ENCODE data around the gene CCN6.

The CCN6 gene

DNA sequence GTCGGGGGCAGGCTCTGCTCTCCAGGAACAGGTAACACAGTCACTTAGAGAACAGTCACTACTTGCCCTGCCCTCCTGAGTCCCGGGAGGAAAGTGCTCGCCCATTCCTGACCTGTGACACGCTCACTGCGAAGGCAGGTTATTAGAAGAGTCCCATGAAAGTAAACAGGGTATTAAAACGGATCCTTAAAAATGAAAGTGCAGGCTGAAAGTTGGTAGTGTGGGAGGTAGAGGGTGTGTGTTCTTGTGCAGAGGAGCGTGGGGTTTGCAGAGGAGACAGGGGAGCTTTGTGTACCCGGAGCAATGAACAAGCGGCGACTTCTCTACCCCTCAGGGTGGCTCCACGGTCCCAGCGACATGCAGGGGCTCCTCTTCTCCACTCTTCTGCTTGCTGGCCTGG lies at the start of gene CCN6:
CCN6 (plus strand) TSS at position 104 of the 400 bp plus-strand sequence; CDS start at position 358, 254 bp downstream.
- DNase-seq: no peak

DNA sequence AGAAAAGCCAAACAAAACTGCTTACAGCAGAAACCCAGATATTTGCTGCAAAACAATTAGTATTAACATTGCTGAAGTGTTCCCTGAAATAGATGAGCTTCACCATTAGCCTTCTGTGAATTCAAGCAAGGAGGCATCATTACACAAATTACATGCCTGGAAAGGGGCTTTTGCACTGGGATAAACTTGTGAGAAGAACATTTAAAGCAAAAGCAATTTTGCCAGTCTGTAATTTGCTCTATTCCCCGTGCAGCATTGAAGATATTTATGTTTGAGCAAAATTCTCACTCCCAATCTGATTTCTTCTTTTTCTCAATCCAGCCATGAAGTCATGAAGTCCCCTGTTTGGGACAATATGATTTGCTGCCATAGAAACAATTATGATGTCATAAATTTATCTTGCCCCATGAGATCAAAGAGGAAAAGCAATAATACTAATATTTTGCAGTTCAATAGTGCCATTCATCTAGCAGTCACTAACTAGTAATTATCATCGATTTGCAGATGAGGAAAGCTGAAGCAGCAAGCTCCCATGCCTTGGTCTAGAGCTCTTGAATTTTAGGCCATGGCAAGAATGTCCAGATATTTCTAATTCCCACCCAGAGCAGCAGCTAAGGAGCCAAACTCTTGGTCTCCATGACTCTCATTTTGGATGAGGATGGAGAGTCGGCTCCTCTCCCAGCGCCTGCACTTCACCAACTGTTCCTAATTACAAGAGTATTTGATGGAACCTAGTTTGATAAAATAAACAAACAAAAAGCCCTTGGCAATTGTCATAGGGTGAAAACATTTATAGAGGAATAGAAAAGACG lies 49.5 kb upstream of the CCN6 start:
- no peak for DNase-seq

DNA sequence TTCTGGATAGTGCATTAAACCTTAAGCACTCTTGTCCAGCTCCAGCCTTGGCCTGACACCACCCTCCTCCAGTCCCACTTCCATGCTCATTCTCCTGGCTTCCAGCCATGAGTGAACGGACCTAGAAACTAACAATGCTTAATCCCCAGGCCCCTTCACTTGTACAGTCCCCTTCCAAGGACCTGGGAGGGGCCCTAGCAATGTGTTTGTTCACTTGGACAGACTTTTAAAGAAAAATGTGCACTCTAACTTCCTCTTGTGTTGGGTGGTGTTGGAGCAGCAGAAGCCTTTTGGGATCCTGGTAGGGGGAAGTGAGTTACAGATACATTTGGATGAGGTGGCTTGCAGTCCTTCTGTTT lies 48.9 kb upstream of the CCN6 start:
- DNase-seq: no peak

DNA sequence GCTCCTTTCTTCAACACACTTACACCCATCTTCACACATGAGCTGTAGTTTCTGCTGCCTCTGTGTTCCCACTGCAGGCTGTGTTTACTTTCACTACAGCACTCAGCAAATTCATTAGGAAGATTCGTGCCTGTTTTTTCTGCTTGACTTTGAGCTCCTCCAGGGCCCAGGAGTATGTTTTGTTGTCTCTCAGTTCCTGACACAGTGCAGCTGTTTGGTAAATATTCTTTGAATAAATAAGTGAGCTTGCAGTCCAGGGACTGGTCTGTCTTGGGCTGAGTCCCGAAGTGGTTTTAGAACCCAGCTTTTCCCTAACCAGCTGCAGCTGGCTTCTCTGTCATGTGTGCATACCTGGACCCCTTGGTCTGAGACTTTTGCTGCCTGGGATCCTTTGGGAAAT lies 46.6 kb upstream of the CCN6 start:
- no peak for DNase-seq

DNA sequence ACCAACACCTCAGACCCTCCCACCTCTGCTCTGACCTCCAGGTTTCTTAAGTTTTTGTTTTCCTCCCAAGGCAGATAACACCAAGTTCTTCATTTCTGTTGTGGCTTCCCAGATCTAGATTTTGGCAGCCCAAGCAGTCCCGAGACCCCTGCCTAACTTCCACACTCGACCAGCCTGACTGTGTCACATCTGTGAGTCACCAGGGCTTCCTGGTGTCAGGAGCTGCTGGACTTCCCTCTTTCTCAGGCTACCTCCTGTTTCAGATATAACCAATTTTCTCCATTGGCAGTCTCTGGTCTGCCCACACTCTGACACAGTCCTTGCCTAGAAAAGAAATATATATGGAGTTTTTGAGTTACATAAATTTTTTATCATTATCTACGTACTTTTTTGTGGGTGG lies 46.1 kb upstream of the CCN6 start:
- DNase-seq: no peak

DNA sequence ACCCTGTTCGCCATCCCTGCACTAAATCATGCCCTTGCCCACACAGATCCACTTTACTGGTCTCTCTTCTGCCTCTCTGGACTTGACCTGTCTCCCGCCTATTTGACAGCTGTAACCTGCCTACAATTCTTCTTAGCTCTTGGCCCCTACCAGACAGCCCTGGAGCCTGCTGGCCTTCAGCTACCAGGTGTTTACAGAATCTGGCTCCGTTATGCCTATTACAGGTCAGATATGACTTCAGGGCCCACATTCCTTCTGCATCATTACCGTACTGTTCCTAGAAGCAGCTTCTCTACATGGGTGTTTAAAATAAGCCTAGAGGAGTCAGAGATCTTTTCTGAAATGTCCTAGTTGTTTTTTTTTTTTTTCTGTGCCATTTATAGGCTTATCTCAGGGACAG lies 45.4 kb upstream of the CCN6 start:
- DNase-seq: no peak

DNA sequence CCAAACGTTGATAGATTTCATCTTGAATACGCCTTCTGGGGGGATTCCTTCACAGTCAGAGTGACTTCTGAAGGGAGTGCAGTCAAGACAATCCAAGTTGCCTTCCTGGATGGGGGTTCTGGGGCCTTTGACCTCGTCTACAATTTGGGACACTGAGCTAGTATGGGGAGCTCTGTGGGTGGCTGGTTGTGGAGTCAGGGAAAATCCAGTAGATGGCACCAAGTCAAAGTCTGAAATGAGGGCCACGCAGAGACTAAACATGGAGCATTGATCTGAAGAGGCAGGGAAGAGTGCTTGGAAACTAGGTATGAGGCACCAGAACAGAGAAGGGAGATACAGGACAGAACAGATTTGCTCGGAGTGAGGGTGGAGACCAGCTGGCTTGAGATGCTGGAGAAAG lies 43.6 kb upstream of the CCN6 start:
- DNase-seq: no peak

DNA sequence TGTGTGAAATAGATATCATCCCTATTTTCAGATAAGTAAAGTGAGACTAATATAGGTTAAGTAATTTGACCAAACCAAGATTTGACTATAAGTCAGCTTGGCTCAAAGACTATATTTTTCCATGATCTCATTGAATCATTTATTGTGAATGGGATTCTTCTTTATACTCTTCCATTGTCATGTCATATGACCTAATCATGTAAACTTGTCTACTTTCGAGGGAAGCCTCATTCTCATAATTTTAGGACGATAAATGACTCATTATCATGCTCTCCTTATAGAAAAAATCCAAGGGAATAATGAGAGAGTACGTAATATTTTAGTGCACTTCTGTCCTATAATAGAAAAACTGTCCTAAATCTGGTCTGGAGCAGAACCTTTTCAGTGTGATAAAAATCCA lies 40.9 kb upstream of the CCN6 start:
- DNase-seq: no peak

DNA sequence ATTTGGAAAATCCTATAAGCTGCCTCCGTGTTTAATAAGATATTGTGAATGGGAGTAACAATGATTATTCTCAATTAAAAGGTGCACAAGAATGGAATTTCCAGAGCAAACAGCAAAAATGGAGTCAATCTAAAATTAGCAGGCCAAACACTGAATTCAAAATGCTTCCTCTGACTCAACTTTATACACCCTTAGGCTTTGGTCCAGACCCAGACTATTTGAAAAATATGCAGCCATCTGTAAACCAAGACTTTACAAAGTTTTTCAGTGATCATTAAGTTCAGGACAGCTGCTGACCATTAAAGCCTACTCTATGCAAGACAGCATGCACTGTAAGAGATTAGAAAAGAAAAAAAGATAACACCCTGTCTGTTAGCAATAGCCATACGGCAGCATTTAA lies 39.4 kb upstream of the CCN6 start:
- DNase-seq: no peak

DNA sequence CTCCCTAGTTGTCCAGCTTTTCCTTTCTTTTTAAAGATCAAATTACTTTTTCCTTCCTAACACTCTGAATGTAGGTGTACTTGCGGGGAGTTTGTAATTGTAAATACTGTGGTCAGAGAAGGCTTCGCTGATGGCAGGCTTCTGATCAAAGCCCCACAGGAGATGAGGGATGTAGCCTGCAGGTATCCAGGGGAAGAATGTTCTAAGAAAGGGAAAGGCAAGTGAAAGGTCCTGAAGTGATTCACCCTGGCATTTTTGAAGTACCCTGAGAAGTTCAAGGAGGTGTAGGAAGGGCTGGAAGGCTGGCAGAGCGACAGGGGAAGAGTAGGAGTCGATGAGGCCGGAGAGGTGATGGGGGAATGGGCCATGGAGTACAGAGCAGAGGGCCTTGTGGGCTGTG lies 38.2 kb upstream of the CCN6 start:
- DNase-seq: no peak

DNA sequence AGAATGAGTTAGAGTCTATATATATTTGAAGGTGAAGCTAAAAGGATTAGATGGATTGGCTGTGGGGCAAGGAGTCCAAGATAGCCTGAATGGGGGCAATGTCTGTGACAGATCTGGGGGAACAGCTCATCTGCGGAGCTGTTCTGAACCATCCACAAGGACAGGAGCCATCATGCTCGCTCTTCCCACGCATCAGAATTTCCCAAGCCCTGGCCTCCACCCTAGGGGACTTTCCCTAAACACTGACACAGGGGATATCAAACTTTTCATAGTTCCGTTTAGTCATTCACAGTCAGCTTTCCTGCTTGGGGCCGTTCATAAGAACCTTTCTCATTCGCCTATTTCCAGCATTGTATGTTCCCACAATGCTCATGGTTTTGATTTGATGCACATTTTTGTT lies 37.6 kb upstream of the CCN6 start:
- DNase-seq: peak; percentile 46 to 72

DNA sequence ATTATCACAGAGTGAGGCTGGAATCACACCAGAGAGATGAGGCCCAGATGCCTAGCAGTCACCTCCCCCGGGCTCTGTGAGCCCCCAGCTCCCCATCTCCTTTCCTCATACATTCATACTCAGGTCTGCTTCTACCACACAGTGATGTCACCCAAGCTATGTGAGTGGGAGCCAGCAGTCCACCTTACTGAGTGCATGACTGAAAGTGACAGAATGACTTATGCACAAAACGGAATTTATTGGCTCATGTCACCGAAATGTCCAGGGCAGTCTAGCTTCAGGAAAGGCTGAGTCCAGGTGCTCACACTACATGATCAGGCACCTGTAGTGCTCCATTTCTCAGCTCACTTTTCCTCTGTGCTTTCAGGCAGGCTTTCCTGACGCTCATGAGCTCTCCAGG lies 36.7 kb upstream of the CCN6 start:
- DNase-seq: peak in 1 of 2 experiments; percentile 57

DNA sequence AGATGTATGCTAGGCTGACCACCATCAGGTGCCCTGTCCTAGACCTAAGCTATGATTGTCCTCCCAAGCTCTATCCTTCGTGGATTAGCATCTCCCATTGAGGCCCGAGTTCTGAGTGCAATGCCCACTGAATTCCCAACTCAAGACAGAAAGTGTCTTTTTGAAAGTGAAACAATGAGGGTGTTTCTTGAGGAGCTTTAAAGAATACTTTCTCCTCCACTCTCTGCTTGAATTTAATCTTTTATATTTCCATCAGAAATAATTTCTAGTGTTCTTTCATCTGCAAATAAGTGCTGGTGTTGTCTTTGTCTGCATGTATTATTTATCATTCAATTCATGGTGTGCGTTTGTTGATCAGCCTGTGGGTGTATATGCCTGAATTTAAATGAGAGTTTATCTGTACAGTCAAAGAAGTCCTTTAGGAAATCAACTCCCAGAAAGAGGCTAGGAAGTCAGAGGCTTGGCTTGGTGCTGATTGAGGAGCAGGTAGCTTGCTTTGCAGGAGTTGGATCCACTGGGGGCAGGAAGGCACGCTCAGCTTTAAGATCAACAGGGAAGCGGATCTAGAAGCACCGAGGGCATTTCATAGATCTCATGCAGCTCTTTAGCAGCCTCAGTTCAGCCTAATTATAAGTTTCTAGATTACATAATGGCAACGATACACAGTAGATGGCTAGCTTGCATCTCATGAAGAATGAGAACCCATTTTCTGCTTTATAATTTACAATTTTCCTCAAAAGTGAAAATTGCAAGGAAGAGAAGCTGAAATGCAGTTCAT lies 36.0 kb upstream of the CCN6 start:
- DNase-seq: no peak

DNA sequence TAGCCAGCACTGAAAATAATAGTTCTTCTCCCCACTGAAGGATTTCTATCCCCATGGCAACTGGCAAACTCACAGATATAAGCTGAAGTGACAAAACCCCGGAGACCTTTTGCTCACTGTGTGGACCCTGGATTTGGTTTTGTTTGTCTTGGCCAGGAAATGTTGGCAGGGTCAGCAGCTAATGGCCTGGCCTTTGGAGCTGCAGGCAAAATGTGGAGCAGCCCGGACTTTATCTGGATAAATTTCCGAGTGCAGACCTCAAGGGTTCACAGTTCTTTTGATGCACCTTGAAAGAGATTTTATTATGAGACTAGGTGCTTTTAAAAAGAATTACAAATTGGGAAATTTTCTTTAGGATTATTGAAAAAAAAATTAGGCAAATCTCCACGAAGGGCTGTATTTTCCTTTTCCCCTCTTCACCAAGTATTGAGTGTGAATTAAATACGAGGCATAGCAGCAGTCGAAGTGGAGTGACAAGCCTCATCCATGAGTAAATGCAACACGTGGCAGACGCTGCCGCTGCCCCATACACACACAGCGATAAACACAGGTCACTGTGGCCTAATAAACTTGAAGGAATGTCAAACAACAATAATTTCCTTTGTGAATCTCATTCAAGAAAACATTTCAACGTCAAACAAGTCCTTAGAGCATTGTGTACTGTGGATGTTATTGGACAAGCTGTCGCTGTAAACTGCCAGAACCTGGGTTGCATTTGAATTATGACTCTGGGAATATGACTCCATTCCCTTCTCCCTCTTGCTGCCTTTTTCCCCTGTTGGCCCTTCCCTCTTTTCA lies 35.1 kb upstream of the CCN6 start:
- DNase-seq: no peak

DNA sequence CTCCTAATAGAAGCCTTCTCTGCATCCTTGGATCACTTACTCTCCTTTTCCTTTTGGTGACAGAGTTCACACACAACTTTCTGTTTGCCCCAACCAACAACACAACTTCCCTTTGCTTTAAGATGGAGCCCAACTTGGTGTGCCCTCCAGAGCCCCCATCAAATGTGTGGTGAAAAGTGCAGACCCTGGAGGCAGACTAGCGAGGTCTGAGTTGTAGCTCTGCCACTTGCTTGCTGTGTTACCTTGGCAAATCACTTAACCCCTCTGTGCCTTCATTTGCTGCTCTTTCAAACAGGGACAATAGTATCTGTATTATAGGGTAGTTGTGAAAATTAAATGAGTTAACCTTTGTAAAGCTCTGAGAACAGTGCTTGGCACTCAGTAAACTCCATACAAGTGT lies 34.3 kb upstream of the CCN6 start:
- no peak for DNase-seq

DNA sequence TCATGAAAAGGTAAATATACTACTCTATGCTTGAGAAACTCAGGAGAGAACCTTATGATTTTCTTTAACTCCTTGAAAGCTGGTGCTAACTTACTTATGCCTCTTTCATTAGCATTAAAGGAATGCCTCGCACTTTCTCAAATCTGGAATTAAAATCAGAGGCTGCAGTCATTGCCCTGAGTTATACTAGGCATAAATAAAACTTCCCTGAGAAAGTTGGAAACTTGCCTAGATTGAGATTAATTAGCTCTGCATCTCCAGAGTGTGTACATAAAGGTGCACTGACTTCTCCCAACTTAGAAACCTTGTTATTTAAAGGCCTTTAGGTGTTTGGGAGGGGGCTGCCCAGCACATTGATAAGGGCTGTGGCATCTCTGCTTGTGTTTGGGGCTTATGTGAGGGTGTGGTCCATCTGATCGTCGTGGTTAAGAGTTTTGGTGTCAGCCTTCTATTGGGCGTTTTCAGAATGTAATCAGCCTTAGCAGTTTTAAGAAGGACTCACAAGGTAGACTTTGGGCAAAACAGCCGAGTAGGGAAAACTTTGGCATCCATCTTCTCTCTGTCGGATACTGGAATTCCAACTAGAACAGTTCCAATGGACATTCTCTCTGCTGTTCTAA lies 32.1 kb upstream of the CCN6 start:
- DNase-seq: no peak

DNA sequence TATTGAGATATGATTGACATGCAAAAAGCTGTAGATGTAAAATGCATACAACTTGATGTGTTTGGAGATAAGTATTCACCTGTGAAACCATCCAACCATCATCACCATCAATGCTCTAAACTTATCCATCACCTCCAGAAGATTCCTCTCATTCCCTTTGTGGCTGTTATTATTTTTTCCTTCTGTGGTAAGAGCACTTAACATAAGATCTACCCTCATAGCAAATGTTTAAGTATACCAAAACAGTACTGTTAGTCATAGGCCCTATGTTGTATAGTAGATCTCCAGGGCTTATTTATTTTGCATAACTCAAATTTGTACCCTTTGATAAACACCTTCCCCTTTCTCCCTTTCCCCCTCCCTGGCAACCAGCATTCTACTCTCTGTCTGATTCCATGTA lies 31.2 kb upstream of the CCN6 start:
- no peak for DNase-seq

DNA sequence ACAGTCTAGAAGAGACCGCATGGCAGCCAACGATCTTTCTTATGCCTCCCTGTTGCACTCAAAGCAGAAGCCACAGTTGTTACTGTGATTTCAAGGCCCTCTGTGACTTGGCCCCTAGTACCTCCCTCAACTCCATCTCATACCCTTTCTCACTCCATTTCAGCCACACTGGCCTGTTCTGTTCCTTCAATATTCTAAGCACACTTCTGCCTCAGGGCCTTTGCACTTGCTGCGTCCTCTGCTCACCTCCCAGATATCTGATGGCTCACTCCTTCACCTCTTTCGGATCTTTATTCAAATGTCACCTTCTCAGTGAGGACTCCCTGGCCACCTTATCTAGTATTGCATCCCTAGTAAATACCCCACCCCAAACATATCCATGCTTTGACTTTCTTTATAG lies 29.4 kb upstream of the CCN6 start:
- no peak for DNase-seq

DNA sequence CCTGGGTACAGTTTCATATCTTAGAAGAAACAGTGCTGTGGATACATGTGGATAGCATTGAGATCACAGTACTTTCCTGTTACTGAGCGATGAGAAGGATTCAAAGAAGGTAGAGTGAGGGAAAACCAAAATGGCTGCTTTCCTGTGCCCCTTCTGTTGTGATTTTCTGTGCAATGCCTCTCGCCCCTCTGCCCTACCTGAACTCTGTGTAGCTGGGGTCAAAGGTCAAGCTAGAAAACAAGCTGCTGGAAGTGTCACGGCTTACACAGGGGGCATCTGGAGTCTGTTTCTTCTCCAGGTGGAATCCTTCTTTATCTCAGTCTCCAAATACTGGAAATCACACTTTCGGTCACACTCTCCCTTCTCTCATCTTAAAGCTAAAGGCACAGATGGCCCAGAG lies 27.0 kb upstream of the CCN6 start:
- DNase-seq: no peak

DNA sequence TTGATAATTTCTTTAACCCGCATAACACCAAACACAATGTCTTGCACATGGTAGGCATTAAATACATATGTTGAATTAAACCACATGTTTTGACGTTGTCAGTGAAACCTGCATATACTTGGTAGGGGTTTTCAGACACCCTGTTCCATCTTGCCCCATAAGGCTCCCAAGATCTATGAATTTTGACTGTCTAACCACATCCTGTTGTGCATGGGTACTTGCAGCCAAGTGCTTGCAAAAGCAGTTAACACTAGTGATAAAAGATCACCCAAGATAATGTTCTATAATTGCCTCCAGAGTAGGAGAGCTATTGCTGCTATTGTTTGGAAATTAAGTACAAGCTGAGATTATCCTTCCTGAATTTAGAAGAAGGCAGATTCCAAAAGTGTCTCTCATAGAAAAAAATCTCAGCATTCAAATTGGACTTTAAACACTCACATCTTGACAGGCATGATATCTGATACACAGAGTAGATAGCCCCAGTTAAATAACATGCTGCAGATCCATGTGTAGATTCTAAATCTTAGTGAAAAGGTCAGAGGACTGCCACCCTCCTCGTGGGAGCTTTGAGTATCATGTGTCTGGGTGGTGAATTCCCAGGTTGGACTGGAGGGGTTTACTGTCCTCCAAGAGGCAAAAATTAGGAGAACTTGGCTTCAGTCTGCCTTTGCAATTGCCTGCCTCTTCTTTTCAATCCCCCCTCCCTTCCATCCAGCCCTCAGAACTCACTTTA lies 25.8 kb upstream of the CCN6 start:
- peak in 1 of 2 experiments; percentile 48 for DNase-seq

DNA sequence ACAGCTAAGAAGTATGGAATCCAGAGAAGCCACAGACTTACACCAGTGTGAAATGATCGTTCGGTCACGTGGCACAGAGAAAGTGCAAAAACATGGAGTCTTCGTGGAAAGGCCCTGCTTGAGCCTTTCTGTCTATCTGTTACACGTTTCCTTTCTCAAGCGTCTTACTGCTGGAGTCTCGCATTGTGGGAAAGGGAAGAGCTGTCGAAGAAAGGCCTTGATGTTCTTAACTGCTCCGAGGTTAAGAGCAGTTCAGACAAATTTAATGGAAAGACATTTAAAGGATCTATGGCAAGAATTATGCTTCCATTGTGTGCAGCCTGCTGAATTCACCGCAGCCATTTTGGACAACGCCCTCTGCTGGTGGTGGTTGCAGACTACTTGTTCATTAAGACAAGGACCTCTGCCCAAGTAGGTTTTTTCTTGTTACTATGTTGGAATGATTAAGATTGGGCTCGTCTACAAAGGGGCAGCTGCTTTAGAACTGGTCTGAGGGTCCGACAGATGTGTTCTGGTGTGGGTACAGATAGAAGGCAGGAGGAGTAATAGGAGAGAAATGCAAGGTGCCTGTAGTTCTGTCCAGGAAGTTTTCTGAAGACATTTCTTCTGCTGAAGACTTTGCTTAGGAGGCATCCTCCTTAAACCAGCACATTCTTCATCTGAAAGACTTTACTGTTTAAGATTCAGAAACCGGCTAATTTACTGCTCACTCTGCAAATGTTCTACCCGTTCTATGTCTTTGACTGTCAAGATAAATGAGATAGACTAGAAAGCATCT lies 24.7 kb upstream of the CCN6 start:
- DNase-seq: peak; percentile 57 to 68

Data from stimulated activated CD4-positive, alpha-beta T cell treated with anti-CD3 and anti-CD28 coated beads, Interleukin-4, amount 100 ng/mL, for 4 hours (primary cell).